HG02938 (cell line): ENCODE results near the gene SYT1.
"Not testable (repeated sequence)": the region's sequence is repeated elsewhere in the genome, so short reads cannot be mapped to it uniquely, and the experiment has no call there.

Experiments
- ATAC-seq: cut with Tn5 transposase; IDR thresholded peaks from one replicate; pipeline ENCODE4 v1.9.1; 2021; ENCODE audit warnings: mild to moderate bottlenecking, moderate library complexity; ENCODE audit not compliant: unreplicated experiment

SYT1 gene

GRCh38 chr12:79199166-79199565 is 334.6 kb downstream of the SYT1 start:
- ATAC-seq: no peak

GRCh38 chr12:79200176-79200575 is 335.6 kb downstream of the SYT1 start:
- ATAC-seq: no peak

- ATAC-seq: no peak
Observed at GRCh38 chr12:79203058-79203647, 338.6 kb downstream of the SYT1 start.

GRCh38 chr12:79206871-79207270 is 342.3 kb downstream of the SYT1 start:
- no peak for ATAC-seq

GRCh38 chr12:79210403-79210802 is 345.8 kb downstream of the SYT1 start:
- not testable (repeated sequence) for ATAC-seq

GRCh38 chr12:79217306-79217705 is 352.7 kb downstream of the SYT1 start:
- ATAC-seq: no peak

- no peak for ATAC-seq
Observed at GRCh38 chr12:79223210-79223609, 358.6 kb downstream of the SYT1 start.

GRCh38 chr12:79223761-79224160 is 359.2 kb downstream of the SYT1 start:
- no peak for ATAC-seq

- no peak for ATAC-seq
Observed at GRCh38 chr12:79227091-79227490, 362.5 kb downstream of the SYT1 start.

- ATAC-seq: no peak
Observed at GRCh38 chr12:79227646-79228045, 363.1 kb downstream of the SYT1 start.

- peak; percentile 93 for ATAC-seq
Observed at GRCh38 chr12:79233341-79233781, 368.8 kb downstream of the SYT1 start.

GRCh38 chr12:79236920-79237319 is 372.3 kb downstream of the SYT1 start:
- ATAC-seq: no peak

GRCh38 chr12:79238246-79238645 is 373.7 kb downstream of the SYT1 start:
- ATAC-seq: no peak

- no peak for ATAC-seq
Observed at GRCh38 chr12:79247494-79247893, 382.9 kb downstream of the SYT1 start.

- ATAC-seq: no peak
Observed at GRCh38 chr12:79250186-79250585, 385.6 kb downstream of the SYT1 start.

GRCh38 chr12:79250960-79251755 is 386.6 kb downstream of the SYT1 start:
- ATAC-seq: no peak

GRCh38 chr12:79252358-79253075 is 387.9 kb downstream of the SYT1 start:
- no peak for ATAC-seq

GRCh38 chr12:79255288-79255687 is 390.7 kb downstream of the SYT1 start:
- no peak for ATAC-seq

GRCh38 chr12:79260923-79261322 is 396.3 kb downstream of the SYT1 start:
- ATAC-seq: no peak

GRCh38 chr12:79262938-79263337 is 398.4 kb downstream of the SYT1 start:
- ATAC-seq: no peak

GRCh38 chr12:79266343-79267144 is 402.0 kb downstream of the SYT1 start:
- no peak for ATAC-seq
